Keratinocyte (primary cell): Measurements from ENCODE around the gene SPIN1. TPM values are rescaled to one million over a fixed set of nuclear protein-coding genes. Genes with fewer than 3 reads are reported as not detected.

Experiments used
- DNase-seq: peaks from one replicate; pipeline ENCODE4 v3.0.0-alpha.2; 2011; ENCODE audit warnings: low read depth, missing footprints, low spot score
- FAIRE-seq: peaks from 2 replicates; lab custom pipeline; 2011; peaks lifted over from hg19 to GRCh38; lab: Jason Lieb, UNC
- H2AFZ ChIP-seq: 2 replicates; pipeline ENCODE4 v1.6.0; 2012; ENCODE audit warnings: low read length, control low read depth, inconsistent platforms; ENCODE audit not compliant: control insufficient read depth
- H3K27ac ChIP-seq: 2 replicates; pipeline ENCODE4 v1.5.1; 2011; ENCODE audit warnings: low read length; ENCODE audit not compliant: control insufficient read depth, insufficient read depth
- H3K27me3 ChIP-seq: 3 replicates; pipeline ENCODE4 v1.6.0; 2011; ENCODE audit warnings: low read length; ENCODE audit not compliant: control insufficient read depth, insufficient read depth; ENCODE audit errors: extremely low read depth
- H3K36me3 ChIP-seq, 2 experiments: 2 replicates in 1 of 2; 3 replicates in 1 of 2; pipeline ENCODE4 v1.5.1; 2011; ENCODE audit warnings: low read length in 2 of 2, mild to moderate bottlenecking in 1 of 2; ENCODE audit not compliant: control insufficient read depth in 2 of 2, insufficient read depth in 2 of 2; ENCODE audit errors: extremely low read depth in 1 of 2
- H3K4me1 ChIP-seq: 3 replicates; pipeline ENCODE4 v1.5.1; 2011; ENCODE audit warnings: low read length; ENCODE audit not compliant: control insufficient read depth, insufficient read depth; ENCODE audit errors: extremely low read depth
- H3K4me2 ChIP-seq: 3 replicates; pipeline ENCODE4 v1.6.0; 2011; ENCODE audit warnings: low read depth, low read length; ENCODE audit not compliant: control insufficient read depth, insufficient read depth; ENCODE audit errors: extremely low read depth
- H3K4me3 ChIP-seq, 3 experiments: fragments of 200-600 bp in 1 of 3; sonication (generic) in 1 of 3; 2 replicates in 2 of 3; 3 replicates in 1 of 3; pipeline ENCODE4 v1.5.1; 2011 to 2016; ENCODE audit warnings: low read length in 3 of 3, mild to moderate bottlenecking in 3 of 3, control low read depth in 2 of 3, inconsistent platforms in 1 of 3, low read depth in 1 of 3, mixed read lengths in 1 of 3, mixed run types in 1 of 3, moderate library complexity in 1 of 3; ENCODE audit not compliant: control insufficient read depth in 2 of 3, insufficient read depth in 2 of 3; ENCODE audit errors: extremely low read depth in 1 of 3
- H3K79me2 ChIP-seq: 2 replicates; pipeline ENCODE4 v1.6.0; 2012; ENCODE audit warnings: low read length; ENCODE audit not compliant: control insufficient read depth, insufficient read depth
- H3K9ac ChIP-seq: 3 replicates; pipeline ENCODE4 v1.6.0; 2011; ENCODE audit warnings: low read length; ENCODE audit not compliant: control insufficient read depth, insufficient read depth; ENCODE audit errors: extremely low read depth
- H3K9me1 ChIP-seq: 3 replicates; pipeline ENCODE4 v1.6.0; 2011; ENCODE audit warnings: low read length; ENCODE audit not compliant: control insufficient read depth, insufficient read depth; ENCODE audit errors: extremely low read depth
- H3K9me3 ChIP-seq: 2 replicates; pipeline ENCODE4 v1.5.1; 2012; ENCODE audit warnings: low read depth, low read length; ENCODE audit not compliant: control insufficient read depth
- H4K20me1 ChIP-seq: 3 replicates; pipeline ENCODE4 v1.6.0; 2011; ENCODE audit warnings: low read length; ENCODE audit not compliant: control insufficient read depth, insufficient read depth; ENCODE audit errors: extremely low read depth
- CTCF ChIP-seq, 3 experiments: IDR thresholded peaks in 1 of 3; conservative IDR thresholded peaks in 1 of 3; optimal IDR thresholded peaks in 1 of 3; 2 replicates in 2 of 3; 3 replicates in 1 of 3; pipeline versions ENCODE3 to v1.5.1; 2011; ENCODE audit warnings: low read length in 3 of 3, mild to moderate bottlenecking in 3 of 3, moderate library complexity in 2 of 3, control low read depth in 1 of 3, inconsistent platforms in 1 of 3; ENCODE audit not compliant: insufficient read depth in 2 of 3; ENCODE audit errors: extremely low read depth in 1 of 3
- EZH2 ChIP-seq: IDR thresholded peaks from one replicate; pipeline ENCODE4 v1.6.1; 2012; ENCODE audit warnings: inconsistent platforms, mild to moderate bottlenecking, low read length, moderate library complexity
- dilution Hi-C: fragments of 300-500 bp; cut with MboI; formaldehyde crosslinking; loops from one replicate; pipeline ENCODE4 v1.7.0; 2020; ENCODE audit warnings: low sequenced_read_pairs; ENCODE audit not compliant: extremely low pct_ligation_motif_present
- polyA plus RNA-seq, 5 experiments: library from polyadenylated mRNA; depleted of rRNA in 3 of 5; stranded (reverse) in 3 of 5; stranded (forward) in 1 of 5; unstranded in 1 of 5; fragments of >200 nt; gene quantifications; 1 replicate in 1 of 5; 2 replicates in 3 of 5; 3 replicates in 1 of 5; pipeline versions ENCODE4 v1.2.1 to v1.2.3, GENCODE V29; 2011 to 2012; ENCODE audit warnings: missing spikeins in 2 of 5, low read depth in 1 of 5, low replicate concordance in 1 of 5

SPIN1 gene
- polyA plus RNA-seq, 1 donor (not counting 4 experiments of a cell fraction or from before 2014, with no cell fraction given), result 68.8 TPM

- no peak for FAIRE-seq
Measured at GRCh38 chr9:88436379-88436778, 48.1 kb downstream of the SPIN1 start.

GRCh38 chr9:88437210-88438146 lies 49.2 kb downstream of the SPIN1 start:
- H2AFZ ChIP-seq, result no peak overlapping the region
- H3K4me3 ChIP-seq, result no peak overlapping the region
- no peak for TF ChIP-seq CTCF (optimal IDR thresholded peaks at IDR 0.05 in 1 of 3, IDR thresholded peaks at IDR 0.05 in 1 of 3, conservative IDR thresholded peaks at IDR 0.05 in 1 of 3; ENCODE audit: extremely low read depth in 1 of 3, insufficient read depth in 2 of 3, low read length in 3 of 3)
- TF ChIP-seq EZH2, result no peak
- peaks cover 2% of the 10 kb centered on the region for H3K4me1 ChIP-seq
- H3K9me1 ChIP-seq, result no peaks in the 10 kb centered on the region
- H3K9me3 ChIP-seq, result no peaks in the 10 kb centered on the region
- H3K27ac ChIP-seq, result no peak overlapping the region
- dilution Hi-C loops, result no loop called here
- H3K4me2 ChIP-seq, result no peak overlapping the region
- peaks cover 71% of the 10 kb centered on the region for H3K79me2 ChIP-seq
- no peaks in the 10 kb centered on the region for H3K27me3 ChIP-seq
- FAIRE-seq, result no peak
- peaks cover 7 to 9% of the 10 kb centered on the region in 2 experiments for H3K36me3 ChIP-seq
- H3K9ac ChIP-seq, result no peak overlapping the region
- no peaks in the 10 kb centered on the region for H4K20me1 ChIP-seq
- DNase-seq, result no peak

More at GRCh38 chr9:88436379-88436778, 48.1 kb downstream of the SPIN1 start:
- no peaks in the 10 kb centered on the region for H3K4me1 ChIP-seq
- no peaks in the 10 kb centered on the region for H3K9me3 ChIP-seq
- H3K9me1 ChIP-seq, result no peaks in the 10 kb centered on the region
- no peak for TF ChIP-seq EZH2
- TF ChIP-seq CTCF (optimal IDR thresholded peaks at IDR 0.05 in 1 of 3, IDR thresholded peaks at IDR 0.05 in 1 of 3, conservative IDR thresholded peaks at IDR 0.05 in 1 of 3; ENCODE audit: extremely low read depth in 1 of 3, insufficient read depth in 2 of 3, low read length in 3 of 3), result no peak
- H3K27ac ChIP-seq, result no peak overlapping the region
- H2AFZ ChIP-seq, result no peak overlapping the region
- dilution Hi-C loops, result no loop called here
- no peak overlapping the region for H3K9ac ChIP-seq
- no peak overlapping the region for H3K4me2 ChIP-seq
- peaks cover 71% of the 10 kb centered on the region for H3K79me2 ChIP-seq
- no peak overlapping the region for H3K4me3 ChIP-seq
- no peaks in the 10 kb centered on the region for H4K20me1 ChIP-seq
- no peaks in the 10 kb centered on the region for H3K27me3 ChIP-seq
- H3K36me3 ChIP-seq, result peaks cover 8 to 12% of the 10 kb centered on the region in 2 experiments
- no peak for DNase-seq
